GM21360 (cell line): ENCODE data around the gene RBMY1J.
"Not testable (repeated sequence)": the region's sequence is repeated elsewhere in the genome, so short reads cannot be mapped to it uniquely, and the experiment has no call there.

Experiments used
- ATAC-seq: cut with Tn5 transposase; IDR thresholded peaks from one replicate; pipeline ENCODE4 v1.9.1; 2021; ENCODE audit warnings: mild to moderate bottlenecking, moderate library complexity; ENCODE audit not compliant: unreplicated experiment

The RBMY1J gene

GRCh38 chrY:22403110-22403509 is at the start of gene RBMY1J:
RBMY1J (plus strand) TSS chrY:22403410; CDS start chrY:22405448, 2,038 bp downstream.
- ATAC-seq = not testable (repeated sequence)

DNA sequence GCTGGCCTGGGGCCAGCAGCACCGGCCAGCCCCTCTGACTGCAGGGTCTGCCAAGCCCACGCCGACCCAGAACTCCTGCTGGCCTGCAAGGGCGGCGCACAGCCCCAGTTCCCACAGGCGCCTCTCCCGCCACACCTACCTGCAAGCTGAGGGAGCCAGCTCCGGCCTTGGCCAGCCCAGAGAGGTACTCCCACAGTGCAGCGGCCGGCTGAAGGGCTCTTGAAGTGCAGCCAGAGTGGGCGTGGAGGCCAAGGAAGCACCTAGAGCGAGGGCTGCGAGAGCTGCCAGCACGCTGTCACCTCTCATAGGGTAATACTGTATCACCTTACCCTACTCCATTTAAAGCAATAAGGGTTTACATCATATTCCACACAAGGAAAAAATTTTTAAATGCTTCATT is 35.8 kb upstream of the RBMY1J start:
- no peak for ATAC-seq

DNA sequence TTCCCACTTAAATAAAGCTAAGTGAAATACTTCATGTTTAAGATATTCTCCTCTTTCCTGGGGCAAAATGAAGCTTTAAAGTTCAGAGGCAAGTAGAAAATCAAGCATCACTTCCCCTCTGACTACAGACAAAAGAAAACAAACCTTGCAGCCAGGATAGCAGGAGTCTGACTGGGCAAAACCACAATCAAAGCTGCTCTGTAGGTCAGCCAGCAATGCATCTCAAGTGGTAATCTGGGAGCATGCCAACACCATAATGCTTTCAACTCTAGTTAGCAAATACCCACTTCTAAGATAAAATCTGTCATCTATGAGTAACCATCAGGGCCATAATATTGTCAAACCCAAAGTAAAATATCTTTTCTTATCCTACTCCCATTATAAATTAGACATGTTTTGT is 32.6 kb upstream of the RBMY1J start:
- no peak for ATAC-seq

DNA sequence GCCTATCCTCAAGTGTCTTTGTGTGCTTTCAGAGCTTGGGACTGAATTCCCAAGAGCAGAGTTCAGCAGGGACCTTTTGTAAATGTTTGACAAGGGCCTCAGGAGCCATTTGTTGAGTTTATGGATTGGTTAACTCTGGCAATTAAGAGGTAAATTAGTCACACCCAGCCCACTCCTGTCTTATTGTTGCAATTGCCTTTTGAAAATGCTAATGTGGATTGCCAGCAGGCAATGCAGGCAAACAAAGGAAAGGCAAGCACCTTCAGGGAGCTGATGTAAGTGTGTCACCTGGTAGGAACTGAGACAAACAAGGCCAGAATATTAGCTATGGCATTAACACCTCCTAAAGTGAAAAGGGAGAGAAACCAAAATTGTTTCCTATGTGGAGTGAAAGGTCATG is 29.7 kb upstream of the RBMY1J start:
- ATAC-seq = no peak

DNA sequence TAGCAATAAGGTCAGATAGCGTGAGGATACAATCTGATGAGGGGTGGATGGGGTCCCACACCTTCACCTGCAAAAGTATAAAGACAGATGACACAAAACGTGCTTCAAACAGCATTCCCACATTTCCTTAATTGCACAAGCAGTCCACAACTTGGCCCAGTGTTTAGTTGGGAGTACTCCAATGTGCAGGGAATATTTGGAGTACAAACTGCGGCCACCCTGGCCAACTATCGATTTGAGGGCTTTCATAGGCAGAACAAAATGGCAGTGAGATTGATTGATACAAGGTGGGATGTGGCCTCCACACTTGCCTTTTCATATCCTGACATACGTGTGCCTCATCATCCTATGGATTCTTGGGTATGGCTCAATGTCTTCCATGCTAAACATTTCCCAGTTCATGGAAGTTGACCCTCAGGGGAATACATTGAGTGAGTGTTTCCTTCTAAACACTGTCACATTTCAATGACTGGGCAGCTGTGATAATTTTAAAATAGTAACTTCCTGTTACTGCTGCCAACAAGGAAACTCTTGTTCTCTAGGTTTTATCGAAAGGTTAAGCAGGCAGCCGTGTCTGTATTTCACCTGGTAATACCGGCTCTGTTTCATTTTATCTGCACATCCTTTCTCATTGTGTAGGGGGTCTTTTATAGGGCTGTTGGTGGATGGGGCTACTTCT is 41.6 kb downstream of the RBMY1J start:
- ATAC-seq = not testable (repeated sequence)

DNA sequence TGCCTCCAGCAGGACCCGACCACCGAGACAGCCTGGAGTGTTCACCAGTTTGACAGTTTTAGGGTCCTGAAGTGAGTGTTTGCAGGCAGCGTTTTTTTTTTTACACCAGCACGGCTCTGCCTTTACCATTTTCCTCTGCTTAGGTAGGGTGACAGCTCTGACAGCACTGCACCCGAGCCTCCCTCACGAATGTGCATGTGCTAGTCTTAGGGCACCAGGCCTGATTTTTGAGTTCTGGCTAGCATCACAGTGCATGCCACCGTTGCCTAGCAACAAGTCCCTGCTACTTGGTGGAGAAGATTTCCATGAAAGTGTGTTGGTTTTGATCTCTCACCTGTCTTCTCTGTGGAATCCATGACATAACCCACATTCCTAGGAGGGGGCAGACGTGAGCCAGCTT is 52.3 kb downstream of the RBMY1J start:
- ATAC-seq = not testable (repeated sequence)

- not testable (repeated sequence) for ATAC-seq
These were observed 58.8 kb downstream of the RBMY1J start for GRCh38 chrY:22461962-22462361.
